CD14-positive monocyte (primary cell): ENCODE results near the gene OR4F6. TPM values are rescaled to one million over a fixed set of nuclear protein-coding genes. Genes with fewer than 3 reads are reported as not detected.
A peak's percentile ranks its signal among the peaks of the same experiment; 100 is the strongest.

Experiments used
- DNase-seq, 3 donors: peaks; one replicate each; pipeline ENCODE4 v3.0.0-alpha.2; 2011 to 2022
- H2AFZ ChIP-seq: 2 replicates; pipeline ENCODE4 v1.6.0; 2012; ENCODE audit warnings: mild to moderate bottlenecking, low read depth, low read length, inconsistent platforms; ENCODE audit not compliant: insufficient read depth, poor library complexity, severe bottlenecking
- H3K27ac ChIP-seq, 2 donors: 1 replicate in 1 of 2; 2 replicates in 1 of 2; pipeline ENCODE4 v1.5.1; 2012 to 2013; ENCODE audit warnings: low read length in 2 of 2, control low read depth in 1 of 2, inconsistent platforms in 1 of 2, low read depth in 1 of 2, mild to moderate bottlenecking in 1 of 2
- H3K27me3 ChIP-seq, 2 donors: one replicate each; pipeline versions ENCODE4 v1.6.0 to v1.6.1; 2011 to 2013; ENCODE audit warnings: low read length in 2 of 2; ENCODE audit not compliant: control insufficient read depth in 2 of 2, insufficient read depth in 2 of 2
- H3K36me3 ChIP-seq, 2 donors: replicated peaks in 1 of 2; 1 replicate in 1 of 2; 2 replicates in 1 of 2; pipeline versions ENCODE4 v1.5.1 to v1.6.1; 2012 to 2013; ENCODE audit warnings: low read length in 2 of 2, control low read depth in 1 of 2, inconsistent platforms in 1 of 2, mild to moderate bottlenecking in 1 of 2; ENCODE audit not compliant: insufficient read depth in 2 of 2, control insufficient read depth in 1 of 2
- H3K4me1 ChIP-seq, 2 donors: 1 replicate in 1 of 2; 2 replicates in 1 of 2; pipeline versions ENCODE4 v1.5.1 to v1.6.1; 2012 to 2013; ENCODE audit warnings: low read length in 2 of 2, control low read depth in 1 of 2, inconsistent platforms in 1 of 2, mild to moderate bottlenecking in 1 of 2, moderate library complexity in 1 of 2; ENCODE audit not compliant: insufficient read depth in 2 of 2, control insufficient read depth in 1 of 2
- H3K4me2 ChIP-seq: replicated peaks from 2 replicates; pipeline ENCODE3; 2012; ENCODE audit warnings: low read length, moderate library complexity, mild to moderate bottlenecking; ENCODE audit not compliant: poor library complexity, severe bottlenecking; ENCODE audit errors: extremely low read depth
- H3K4me3 ChIP-seq, 3 experiments: fragments of 200-600 bp in 1 of 3; sonication (generic) in 1 of 3; replicated peaks in 1 of 3; 1 replicate in 2 of 3; 2 replicates in 1 of 3; pipeline ENCODE4 v1.5.1; 2011 to 2013; ENCODE audit warnings: low read length in 3 of 3, mild to moderate bottlenecking in 3 of 3, control low read depth in 2 of 3, low read depth in 2 of 3, inconsistent platforms in 1 of 3, moderate library complexity in 1 of 3
- H3K79me2 ChIP-seq: 2 replicates; pipeline ENCODE4 v1.6.0; 2012; ENCODE audit warnings: mild to moderate bottlenecking, control low read depth, inconsistent platforms, low read length, moderate library complexity; ENCODE audit not compliant: insufficient read depth
- H3K9ac ChIP-seq: 2 replicates; pipeline ENCODE4 v1.6.0; 2017; ENCODE audit warnings: low read length, mild to moderate bottlenecking; ENCODE audit not compliant: insufficient read depth, poor library complexity, severe bottlenecking
- H3K9me3 ChIP-seq, 2 donors: replicated peaks in 1 of 2; 1 replicate in 1 of 2; 2 replicates in 1 of 2; pipeline versions ENCODE4 v1.5.1 to v1.6.1; 2012 to 2013; ENCODE audit warnings: low read length in 2 of 2, control low read depth in 1 of 2; ENCODE audit not compliant: control insufficient read depth in 1 of 2, insufficient read depth in 1 of 2
- H4K20me1 ChIP-seq: 2 replicates; pipeline ENCODE4 v1.6.0; 2012; ENCODE audit warnings: mild to moderate bottlenecking, low read length, control low read depth, moderate library complexity; ENCODE audit not compliant: insufficient read depth
- H3K27ac Mint-ChIP-seq, 7 donors: one replicate each; pipeline ENCODE4 v1.8.0; 2020; ENCODE audit warnings: mild to moderate bottlenecking in 7 of 7, mixed read lengths in 7 of 7, moderate library complexity in 6 of 7, inconsistent platforms in 2 of 7
- H3K27me3 Mint-ChIP-seq, 3 donors: one replicate each; pipeline ENCODE4 v1.8.0; 2021 to 2022; ENCODE audit warnings: low read depth in 3 of 3, mild to moderate bottlenecking in 3 of 3, mixed read lengths in 3 of 3, moderate library complexity in 3 of 3, inconsistent platforms in 1 of 3
- H3K36me3 Mint-ChIP-seq, 2 donors: one replicate each; pipeline ENCODE4 v1.8.0; 2020; ENCODE audit warnings: mixed read lengths in 2 of 2, inconsistent platforms in 1 of 2, mild to moderate bottlenecking in 1 of 2
- H3K4me1 Mint-ChIP-seq: one replicate; pipeline ENCODE4 v1.8.0; 2020; ENCODE audit warnings: mild to moderate bottlenecking, mixed read lengths
- H3K4me3 Mint-ChIP-seq, 2 donors: one replicate each; pipeline ENCODE4 v1.8.0; 2020; ENCODE audit warnings: mild to moderate bottlenecking in 2 of 2, mixed read lengths in 2 of 2, moderate library complexity in 1 of 2
- H3K9me3 Mint-ChIP-seq, 7 donors: one replicate each; pipeline ENCODE4 v1.8.0; 2020 to 2022; ENCODE audit warnings: mixed read lengths in 7 of 7, mild to moderate bottlenecking in 6 of 7, moderate library complexity in 6 of 7, inconsistent platforms in 2 of 7
- CTCF ChIP-seq: fragments of 200-600 bp; IDR thresholded peaks from one replicate; pipeline ENCODE4 v1.8.0; 2022; ENCODE audit warnings: antibody characterized with exemption, mild to moderate bottlenecking
- WGBS: methylation state at CpG from one replicate; pipeline ENCODE4 v1.1.5; 2013; ENCODE audit warnings: missing lambda C conversion rate; ENCODE audit not compliant: insufficient coverage; 5-methylcytosine and 5-hydroxymethylcytosine counted together
- intact Hi-C, 2 donors: fragments of 100-400 bp; cut with micrococcal nuclease; formaldehyde crosslinking; loops; one replicate each; pipeline versions ENCODE4 v1.15.0 to v1.15.1; 2023
- polyA plus RNA-seq, 3 donors: library from polyadenylated mRNA; depleted of rRNA in 1 of 3; unstranded in 2 of 3; stranded (reverse) in 1 of 3; fragments of 300-500 nt in 2 of 3; fragments of >200 nt in 1 of 3; fragmentation: Illumina TruSeq in 2 of 3; gene quantifications; 1 replicate in 2 of 3; 2 replicates in 1 of 3; pipeline ENCODE4 v1.2.3, GENCODE V29; 2012 to 2021

OR4F6 gene
- polyA plus RNA-seq, 3 donors, result not detected

DNA sequence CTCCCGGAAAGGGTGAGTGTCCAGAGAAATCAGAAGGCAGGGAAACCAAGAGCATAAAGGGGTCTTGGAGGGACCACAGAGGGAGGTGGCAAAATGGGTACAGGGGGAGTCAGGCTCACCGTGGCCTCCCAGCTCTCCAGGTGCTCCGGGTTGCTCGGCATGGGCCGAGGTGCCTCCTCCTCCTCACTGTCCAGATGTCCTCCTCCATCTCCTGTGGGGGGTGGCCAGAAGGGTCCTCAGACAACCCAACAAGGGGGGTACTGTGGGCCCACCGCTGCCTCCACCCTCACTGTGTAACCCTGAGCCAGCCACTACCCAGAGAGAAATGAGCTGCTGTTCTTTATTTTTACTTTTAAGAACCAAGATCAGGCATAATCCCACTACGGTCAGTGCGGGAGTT is 30.4 kb upstream of the OR4F6 start:
- H3K9me3 Mint-ChIP-seq, result no peaks in the 10 kb centered on the region
- H3K4me2 ChIP-seq, result no peak overlapping the region
- H3K79me2 ChIP-seq, result no peaks in the 10 kb centered on the region
- H3K36me3 Mint-ChIP-seq, result no peaks in the 10 kb centered on the region
- no peak overlapping the region for H3K27ac Mint-ChIP-seq
- no peak overlapping the region for H2AFZ ChIP-seq
- no peaks in the 10 kb centered on the region for H4K20me1 ChIP-seq
- H3K4me1 ChIP-seq, result no peaks in the 10 kb centered on the region
- intact Hi-C loops, result no loop called here
- no peak for DNase-seq
- H3K9ac ChIP-seq, result no peak overlapping the region
- no peak overlapping the region for H3K4me3 ChIP-seq
- no peaks in the 10 kb centered on the region for H3K9me3 ChIP-seq
- H3K27me3 ChIP-seq, result no peaks in the 10 kb centered on the region
- H3K27me3 Mint-ChIP-seq, result peaks cover 0 to 4% (median 2%) of the 10 kb centered on the region in 3 donors
- 100% methylated on average over 7 of the region's 8 CpGs for whole genome bisulfite sequencing
- no peak overlapping the region for H3K27ac ChIP-seq
- no peak for TF ChIP-seq CTCF
- H3K36me3 ChIP-seq, result no peaks in the 10 kb centered on the region
- H3K4me1 Mint-ChIP-seq, result no peaks in the 10 kb centered on the region
- H3K4me3 Mint-ChIP-seq, result no peak overlapping the region

- 78% methylated on average over 6 of the region's 7 CpGs for WGBS
- H3K4me3 Mint-ChIP-seq, result no peak overlapping the region
- intact Hi-C loops, result no loop called here
- Histone ChIP-seq H2AFZ (no peak overlapping the region), H3K4me3 (no peak overlapping the region), H3K79me2 (no peaks in the 10 kb centered on the region), H4K20me1 (no peaks in the 10 kb centered on the region), H3K9ac (no peak overlapping the region), H3K4me1 (no peaks in the 10 kb centered on the region), H3K9me3 (no peaks in the 10 kb centered on the region), H3K36me3 (no peaks in the 10 kb centered on the region), H3K27me3 (no peaks in the 10 kb centered on the region), H3K27ac (no peak overlapping the region), H3K4me2 (no peak overlapping the region)
- H3K4me1 Mint-ChIP-seq, result no peaks in the 10 kb centered on the region
- H3K36me3 Mint-ChIP-seq, result no peaks in the 10 kb centered on the region
- H3K27me3 Mint-ChIP-seq, result peaks cover 0 to 7% (median 2%) of the 10 kb centered on the region in 3 donors
- no peak for TF ChIP-seq CTCF
- no peaks in the 10 kb centered on the region for H3K9me3 Mint-ChIP-seq
- DNase-seq, result no peak
- peak overlapping the region in 2 of 7 donors; percentile 3 to 31 for H3K27ac Mint-ChIP-seq
These were observed 29.7 kb upstream of the OR4F6 start for GRCh38 chr15:101773496-101774100.
